Fibroblast of villous mesenchyme (primary cell): Measurements from ENCODE around the gene HOXB5. TPM values are rescaled to one million over a fixed set of nuclear protein-coding genes. Genes with fewer than 3 reads are reported as not detected.

Source experiments
- DNase-seq: peaks from one replicate; pipeline ENCODE4 v3.0.0-alpha.2; 2010; ENCODE audit warnings: low read depth
- H3K4me3 ChIP-seq: 2 replicates; pipeline ENCODE4 v1.5.1; 2011; ENCODE audit warnings: low read depth, mild to moderate bottlenecking, low read length
- CTCF ChIP-seq: IDR thresholded peaks from 2 replicates; pipeline ENCODE4 v1.5.1; 2012; ENCODE audit warnings: low read depth, mild to moderate bottlenecking, low read length; ENCODE audit not compliant: insufficient read depth
- total RNA-seq: library from RNA; depleted of rRNA; stranded (reverse); fragments of >200 nt; gene quantifications from 2 replicates; pipeline ENCODE4 v1.2.3, GENCODE V29; 2012

The HOXB5 gene
- total RNA-seq, 1 donor = 0.43 TPM

- H3K4me3 ChIP-seq = no peak overlapping the region
- no peak for DNase-seq
- TF ChIP-seq CTCF = no peak
These were observed 34.3 kb upstream of the HOXB5 start for GRCh38 chr17:48627623-48628521.

- H3K4me3 ChIP-seq = no peak overlapping the region
- DNase-seq = no peak
- TF ChIP-seq CTCF = no peak
These were observed 33.6 kb upstream of the HOXB5 start for GRCh38 chr17:48627118-48627597.

GRCh38 chr17:48626245-48627117, 32.9 kb upstream of the HOXB5 start, which contains the start of gene HOXB9:
Gene HOXB9, minus strand, starts transcription at chr17:48626358. Its CDS starts 89 bp downstream, at chr17:48626269.
- TF ChIP-seq CTCF = no peak
- H3K4me3 ChIP-seq = peak within 1 kb of the TSS; percentile 19
- no peak for DNase-seq

GRCh38 chr17:48625495-48626244, 32.1 kb upstream of the HOXB5 start:
- no peak for TF ChIP-seq CTCF
- peak overlapping the region; percentile 19 for H3K4me3 ChIP-seq
- DNase-seq = no peak

GRCh38 chr17:48624544-48625494, 31.2 kb upstream of the HOXB5 start:
- H3K4me3 ChIP-seq = peak overlapping the region; percentile 19
- no peak for DNase-seq
- no peak for TF ChIP-seq CTCF
